Upper lobe of left lung (tissue), 6 donors: ENCODE measurements around the gene ADGRD1. TPM values are rescaled to one million over a fixed set of nuclear protein-coding genes. Genes with fewer than 3 reads are reported as not detected.

Source experiments
- ATAC-seq, 2 donors: fragments of 200-7000 bp; cut with Tn5 transposase; one replicate each; pipeline ENCODE4 v1.9.1; 2022; ENCODE audit warnings: mild to moderate bottlenecking in 2 of 2, moderate library complexity in 2 of 2; ENCODE audit not compliant: low FRiP score in 2 of 2
- DNase-seq, 2 donors: peaks; one replicate each; pipeline ENCODE4 v3.0.0-alpha.2; 2019 to 2020
- H3K27ac ChIP-seq, 4 donors: fragments of 200-600 bp; sonication (generic); one replicate each; pipeline ENCODE4 v1.5.1; 2016 to 2019
- H3K27me3 ChIP-seq, 4 donors: fragments of 200-600 bp; sonication (generic); one replicate each; pipeline ENCODE4 v1.5.1; 2017 to 2019
- H3K36me3 ChIP-seq, 4 donors: fragments of 200-600 bp; sonication (generic); one replicate each; pipeline ENCODE4 v1.5.1; 2016 to 2019
- H3K4me1 ChIP-seq, 4 donors: fragments of 200-600 bp; sonication (generic); one replicate each; pipeline ENCODE4 v1.5.1; 2018 to 2019
- H3K4me3 ChIP-seq, 4 donors: fragments of 200-600 bp; sonication (generic); one replicate each; pipeline ENCODE4 v1.5.1; 2017 to 2019; ENCODE audit warnings: mild to moderate bottlenecking in 2 of 4, moderate library complexity in 1 of 4
- H3K9me3 ChIP-seq, 4 donors: fragments of 200-600 bp; sonication (generic); one replicate each; pipeline ENCODE4 v1.5.1; 2018 to 2019
- CTCF ChIP-seq, 6 experiments: fragments of 450-650 bp in 4 of 6; fragments of 200-600 bp in 2 of 6; sonication (generic) in 2 of 6; IDR thresholded peaks; one replicate each; pipeline ENCODE4 v1.5.1; 2016 to 2019; ENCODE audit warnings: antibody characterized with exemption in 6 of 6
- EP300 ChIP-seq, 4 donors: sonication (generic); formaldehyde crosslinking; IDR thresholded peaks; one replicate each; pipeline ENCODE4 v1.5.1; 2017; ENCODE audit warnings: antibody characterized with exemption in 4 of 4, control low read depth in 2 of 4
- POLR2A ChIP-seq, 4 donors: fragments of 450-650 bp; IDR thresholded peaks; one replicate each; pipeline ENCODE4 v1.5.1; 2016 to 2017; ENCODE audit warnings: antibody characterized with exemption in 4 of 4, mild to moderate bottlenecking in 2 of 4
- POLR2AphosphoS5 ChIP-seq, 2 donors: sonication (generic); formaldehyde crosslinking; IDR thresholded peaks; one replicate each; pipeline ENCODE4 v1.5.1; 2017; ENCODE audit warnings: antibody characterized with exemption in 2 of 2
- WGBS, 2 donors: methylation state at CpG; one replicate each; pipeline ENCODE4 v1.1.5; 2017 to 2018; 5-methylcytosine and 5-hydroxymethylcytosine counted together
- total RNA-seq, 6 donors: library from RNA; depleted of rRNA in 4 of 6; stranded (reverse); fragments of >200 nt in 4 of 6; gene quantifications; one replicate each; pipeline versions ENCODE4 v1.1.0 to v1.2.1, GENCODE V29; 2016 to 2021
- donor health status: DM: no; HTN: no; CAD: no; lungs with moderate emphysema.
- donor health status: DM: no; HTN: yes; CAD: no; lungs with severe emphysema.

Gene ADGRD1
- total RNA-seq, 6 donors from 2014 or later = 84.2 to 124 (median 94.7) TPM

- H3K36me3 ChIP-seq = peaks cover 0 to 43% (median 15%) of the 10 kb centered on the region in 4 donors
- no peak for TF ChIP-seq POLR2AphosphoS5 (IDR thresholded peaks at IDR 0.05)
- no peak for TF ChIP-seq EP300 (IDR thresholded peaks at IDR 0.05)
- no peak for TF ChIP-seq CTCF (IDR thresholded peaks at IDR 0.05)
- TF ChIP-seq POLR2A (IDR thresholded peaks at IDR 0.05) = no peak
- WGBS, 2 donors = 79 to 80% methylated on average over 21 to 26 of the region's 26 CpGs
- no peaks in the 10 kb centered on the region for H3K9me3 ChIP-seq
- H3K27ac ChIP-seq = no peak overlapping the region
- H3K27me3 ChIP-seq = no peaks in the 10 kb centered on the region
- ATAC-seq = no peak
- no peak overlapping the region for H3K4me3 ChIP-seq
- peaks cover 0 to 7% (median 3%) of the 10 kb centered on the region in 4 donors for H3K4me1 ChIP-seq
- no peak for DNase-seq
Observed at GRCh38 chr12:131008131-131008912, 54.6 kb downstream of the ADGRD1 start.

DNA sequence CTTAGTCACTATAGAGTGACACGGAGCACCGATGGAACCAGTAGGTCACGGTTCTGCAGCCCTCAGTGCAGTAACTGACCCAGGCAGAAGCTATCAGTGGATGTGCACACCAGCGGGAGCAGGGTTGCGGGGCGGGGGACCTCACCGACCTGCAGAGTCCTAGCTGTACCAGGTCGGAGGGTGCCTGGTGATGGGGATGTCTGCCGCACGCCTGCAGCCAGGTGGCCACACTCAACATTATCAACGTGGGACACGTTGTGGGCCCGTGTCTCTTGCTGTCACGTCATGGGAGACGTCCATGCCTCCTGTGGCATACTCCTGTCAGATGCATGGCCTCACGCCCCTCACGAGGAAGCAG lies 55.2 kb downstream of the ADGRD1 start:
- peaks cover 0 to 46% (median 12%) of the 10 kb centered on the region in 4 donors for H3K36me3 ChIP-seq
- WGBS, 2 donors = 93 to 94% methylated on average over 15 to 17 of the region's 17 CpGs
- no peak for TF ChIP-seq CTCF (IDR thresholded peaks at IDR 0.05)
- TF ChIP-seq POLR2AphosphoS5 (IDR thresholded peaks at IDR 0.05) = no peak
- TF ChIP-seq EP300 (IDR thresholded peaks at IDR 0.05) = no peak
- TF ChIP-seq POLR2A (IDR thresholded peaks at IDR 0.05) = no peak

DNA sequence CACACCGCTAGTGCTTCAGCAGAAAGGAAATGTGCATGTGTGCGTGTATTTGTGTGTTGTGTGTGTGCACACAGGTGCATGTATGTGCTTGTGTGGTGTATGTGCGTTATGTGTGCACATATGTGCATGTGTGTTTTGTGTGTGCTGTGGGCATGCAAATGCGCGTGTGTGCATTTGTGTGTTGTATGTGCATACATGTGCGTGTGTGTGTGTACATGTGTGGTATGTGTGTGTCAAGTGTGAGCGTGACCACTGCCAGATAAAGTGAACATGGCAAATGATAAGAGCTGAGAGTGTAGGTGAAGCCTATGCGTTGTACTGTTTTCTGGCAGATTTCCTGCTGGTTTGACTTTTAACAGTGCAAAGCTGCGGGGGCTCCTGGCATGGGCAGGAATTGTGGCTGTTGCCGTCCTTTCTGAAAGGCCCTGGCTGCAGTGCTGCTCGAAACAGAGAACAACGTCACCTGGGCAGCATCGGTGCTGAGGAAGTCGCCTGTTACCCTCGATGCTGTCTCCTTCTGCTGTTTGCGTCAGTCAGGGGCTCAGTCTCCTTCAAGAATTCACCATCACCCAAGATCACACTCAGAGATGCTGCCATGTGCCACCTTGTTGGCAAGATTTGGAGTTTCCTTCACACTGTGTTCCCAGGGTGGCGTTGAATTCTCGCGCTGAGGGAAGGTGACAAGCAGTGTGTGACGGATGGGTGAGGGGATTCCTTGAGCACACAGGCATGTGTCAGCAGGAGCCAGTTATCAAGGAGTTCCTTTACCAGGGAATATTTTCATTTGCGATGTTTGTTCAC lies 56.1 kb downstream of the ADGRD1 start:
- Histone ChIP-seq H3K27me3 (no peaks in the 10 kb centered on the region), H3K4me3 (no peak overlapping the region), H3K36me3 (peaks cover 0 to 47% (median 13%) of the 10 kb centered on the region in 4 donors), H3K27ac (peak overlapping the region in 1 of 4 donors; percentile 10), H3K4me1 (peaks cover 0 to 7% (median 3%) of the 10 kb centered on the region in 4 donors), H3K9me3 (no peaks in the 10 kb centered on the region)
- no peak for TF ChIP-seq POLR2AphosphoS5 (IDR thresholded peaks at IDR 0.05)
- no peak for TF ChIP-seq CTCF (IDR thresholded peaks at IDR 0.05)
- TF ChIP-seq EP300 (IDR thresholded peaks at IDR 0.05) = no peak
- DNase-seq (no peak), ATAC-seq (no peak)
- WGBS, 2 donors = 84 to 92% methylated on average over 16 to 21 of the region's 21 CpGs

More for the DNA sequence above, 55.2 kb downstream of the ADGRD1 start:
- Histone ChIP-seq H3K4me3 (no peak overlapping the region), H3K27me3 (no peaks in the 10 kb centered on the region), H3K9me3 (no peaks in the 10 kb centered on the region), H3K4me1 (peaks cover 0 to 7% (median 3%) of the 10 kb centered on the region in 4 donors), H3K27ac (no peak overlapping the region)
- DNase-seq (no peak), ATAC-seq (no peak)

- H3K9me3 ChIP-seq = no peaks in the 10 kb centered on the region
- H3K27ac ChIP-seq = peak overlapping the region in 1 of 4 donors; percentile 10
- peaks cover 0 to 45% (median 10%) of the 10 kb centered on the region in 4 donors for H3K36me3 ChIP-seq
- ATAC-seq = no peak
- no peak for DNase-seq
- H3K4me1 ChIP-seq = peaks cover 0 to 7% (median 3%) of the 10 kb centered on the region in 4 donors
- 87 to 90% methylated on average over 14 to 18 of the region's 18 CpGs for WGBS, 2 donors
- H3K27me3 ChIP-seq = no peaks in the 10 kb centered on the region
- TF ChIP-seq POLR2AphosphoS5 (IDR thresholded peaks at IDR 0.05) = no peak
- H3K4me3 ChIP-seq = no peak overlapping the region
Observed at GRCh38 chr12:131010396-131011131, 56.9 kb downstream of the ADGRD1 start.
